Ovary (tissue), 9 donors: ENCODE data around the gene GRHPR. TPM values are rescaled to one million over a fixed set of nuclear protein-coding genes. Genes with fewer than 3 reads are reported as not detected.

ENCODE experiments used
- DNase-seq, 5 donors: peaks; one replicate each; pipeline ENCODE4 v3.0.0-alpha.2; 2019 to 2020
- H3K27ac ChIP-seq, 2 donors: fragments of 200-600 bp; one replicate each; pipeline versions ENCODE4 v1.5.1 to v1.8.0; 2019 to 2022
- H3K27me3 ChIP-seq: fragments of 200-600 bp; one replicate; pipeline ENCODE4 v1.8.0; 2022
- H3K36me3 ChIP-seq: fragments of 200-600 bp; sonication (generic); one replicate; pipeline ENCODE4 v1.5.1; 2019
- H3K4me1 ChIP-seq: one replicate; pipeline ENCODE4 v1.8.1; 2013; ENCODE audit warnings: mild to moderate bottlenecking, moderate library complexity; ENCODE audit not compliant: insufficient read depth
- H3K4me3 ChIP-seq: fragments of 200-600 bp; sonication (generic); one replicate; pipeline ENCODE4 v1.5.1; 2017
- H3K9me3 ChIP-seq, 2 donors: fragments of 200-600 bp in 1 of 2; sonication (generic) in 1 of 2; one replicate each; pipeline versions ENCODE4 v1.5.1 to v1.8.1; 2013 to 2019; ENCODE audit warnings: mild to moderate bottlenecking in 1 of 2, moderate library complexity in 1 of 2
- CTCF ChIP-seq, 3 donors: fragments of 450-650 bp in 2 of 3; fragments of 200-600 bp in 1 of 3; IDR thresholded peaks; one replicate each; pipeline versions ENCODE4 v1.5.1 to v1.8.0; 2016 to 2022; ENCODE audit warnings: antibody characterized with exemption in 3 of 3, mild to moderate bottlenecking in 1 of 3
- EP300 ChIP-seq: sonication (generic); formaldehyde crosslinking; IDR thresholded peaks from one replicate; pipeline ENCODE4 v1.6.1; 2017; ENCODE audit warnings: antibody characterized with exemption
- POLR2A ChIP-seq: fragments of 450-650 bp; IDR thresholded peaks from one replicate; pipeline ENCODE4 v1.6.1; 2017; ENCODE audit warnings: antibody characterized with exemption, mild to moderate bottlenecking, moderate library complexity
- WGBS, 3 donors: extraction: QIAGEN DNeasy Blood & Tissue Kit in 1 of 3; methylation state at CpG; one replicate each; pipeline versions ENCODE4 v1.1.5 to v1.1.7; 2013 to 2017; 5-methylcytosine and 5-hydroxymethylcytosine counted together
- intact Hi-C, 4 donors: fragments of 100-400 bp; cut with DNase I; formaldehyde crosslinking; loops; one replicate each; pipeline versions ENCODE4 v1.11.0 to v1.15.1; 2022 to 2023
- polyA plus RNA-seq, 2 donors: library from polyadenylated mRNA; stranded (reverse); fragments of 200-250 nt in 1 of 2; fragments of 350-450 nt in 1 of 2; fragmentation: Illumina TruSeq in 1 of 2; extraction: RNeasy Lipid Tissue Mini Kit (QIAGEN cat#74804) in 1 of 2; gene quantifications; one replicate each; pipeline ENCODE4 v1.2.3, GENCODE V29; 2013 to 2014
- total RNA-seq, 7 donors: library from RNA; depleted of rRNA in 2 of 7; stranded (reverse); fragments of >200 nt in 2 of 7; fragmentation: NEBNext Ultra II Directional in 3 of 7; extraction: Animal tissue kit (Norgen Biotek cat#: 25700) in 3 of 7; gene quantifications; one replicate each; pipeline versions ENCODE4 v1.1.0 to v1.2.4, GENCODE V29; 2016 to 2023
- donor health status: DM: no; HTN: no; CAD: no; lungs with moderate emphysema.
- donor health status: DM: no; HTN: no; CAD: no.
- donor health status: Bipolar disorder and iron deficiency.
- donor health status: DM: yes; HTN: yes; CAD: no.
- donor health status: DM: no; HTN: no; CAD: no.
- donor health status: DM: yes; HTN: yes; CAD: no.

GRHPR gene
- total and polyA plus RNA-seq, 9 donors: 87.5 to 138 (median 93.2) TPM

DNA sequence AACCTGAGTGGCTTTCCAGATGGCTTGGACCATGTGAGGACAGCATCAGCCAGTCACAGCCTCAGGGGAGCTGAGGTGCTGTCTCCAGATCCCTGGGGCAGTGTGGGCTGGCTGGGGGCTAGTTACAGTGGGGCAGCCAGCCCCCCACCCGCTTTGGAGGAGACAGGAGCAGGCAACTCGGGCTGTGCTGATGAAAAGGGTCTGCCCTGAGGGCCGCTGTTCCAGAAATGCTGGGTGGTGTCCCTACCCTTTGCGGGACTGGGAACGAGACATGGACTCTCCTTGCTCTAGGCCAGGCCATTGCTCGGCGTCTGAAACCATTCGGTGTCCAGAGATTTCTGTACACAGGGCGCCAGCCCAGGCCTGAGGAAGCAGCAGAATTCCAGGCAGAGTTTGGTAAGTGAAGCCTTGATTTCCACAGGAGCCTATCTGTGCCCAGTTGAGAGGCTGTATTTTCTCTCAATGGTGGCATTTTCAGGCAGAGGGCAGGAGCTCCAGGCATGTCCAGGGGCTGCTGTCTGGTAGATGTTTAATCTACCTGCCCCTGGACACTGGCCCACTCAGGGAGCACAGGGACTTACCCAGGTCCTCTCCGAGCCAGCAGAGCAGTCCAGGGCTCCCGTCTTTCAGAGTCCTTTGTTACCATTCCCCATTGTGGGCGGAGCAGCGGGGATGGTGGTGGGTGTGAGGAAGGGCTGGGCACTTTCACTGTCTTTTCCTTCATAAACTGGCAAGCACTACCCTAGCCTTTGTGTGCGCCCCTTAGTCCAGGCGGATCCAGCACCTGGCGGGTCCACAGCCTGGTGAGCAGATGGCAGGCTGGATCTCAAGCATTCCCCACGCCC, 7.2 kb downstream of the GRHPR start:
- no peak for DNase-seq
- Histone ChIP-seq H3K9me3 (no peaks in the 10 kb centered on the region), H3K4me1 (peaks cover 11% of the 10 kb centered on the region), H3K4me3 (no peak overlapping the region), H3K36me3 (no peaks in the 10 kb centered on the region), H3K27ac (no peak overlapping the region), H3K27me3 (no peaks in the 10 kb centered on the region)
- TF ChIP-seq POLR2A (no peak), CTCF (IDR thresholded peaks at IDR 0.05) (no peak), EP300 (no peak)
- WGBS, 3 donors: 85 to 91% (median 87%) methylated on average over 16 to 17 of the region's 17 CpGs
- intact Hi-C loops: loop anchor here in 1 of 4 donors (5.0 kb wide), 1 partner anchor 33 kb away; no protein-coding TSS in a partner anchor

DNA sequence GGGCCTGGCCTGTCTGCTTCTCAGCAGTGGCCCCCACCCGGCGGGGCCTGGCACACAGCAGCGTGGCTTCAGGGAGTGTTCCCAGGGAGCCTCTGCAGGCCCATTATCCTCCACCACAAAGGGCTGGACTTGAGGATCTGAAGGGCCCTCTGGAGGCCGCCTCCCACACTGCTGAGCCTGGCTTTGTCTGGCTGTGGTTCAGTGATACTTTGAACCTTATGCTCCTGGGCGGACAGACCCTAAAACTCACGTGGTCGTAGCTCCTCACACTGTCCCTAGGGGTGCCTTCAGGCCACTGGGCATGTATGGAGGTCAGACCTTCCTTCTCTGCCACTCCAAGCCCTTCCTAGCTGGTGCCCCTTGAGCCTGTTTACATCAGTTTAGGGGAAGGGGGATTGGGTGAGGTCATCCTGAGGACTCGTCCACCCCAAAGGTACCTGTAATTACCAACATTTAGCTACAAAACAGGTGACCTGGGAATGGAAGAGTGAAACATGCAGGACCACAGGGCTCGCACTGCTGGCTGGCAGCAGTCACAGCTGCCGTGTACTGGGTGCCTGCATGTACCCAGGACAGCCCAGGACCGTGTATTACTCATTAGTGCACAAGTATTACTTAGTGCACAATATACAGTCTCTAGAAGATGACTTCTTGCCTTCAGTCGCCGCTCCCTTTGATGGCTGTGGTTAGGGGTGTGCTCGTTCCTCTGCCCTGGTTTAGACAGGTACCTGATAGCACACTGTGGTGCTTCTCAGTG, 8.5 kb downstream of the GRHPR start:
- no peak overlapping the region for H3K27ac ChIP-seq
- peaks cover 2% of the 10 kb centered on the region for H3K4me1 ChIP-seq
- no peaks in the 10 kb centered on the region for H3K9me3 ChIP-seq
- 63 to 67% (median 65%) methylated on average over 14 of the region's 14 CpGs for WGBS, 3 donors
- no peaks in the 10 kb centered on the region for H3K27me3 ChIP-seq
- TF ChIP-seq POLR2A (no peak), EP300 (no peak), CTCF (IDR thresholded peaks at IDR 0.05) (no peak)
- DNase-seq: no peak
- no peaks in the 10 kb centered on the region for H3K36me3 ChIP-seq
- intact Hi-C loops: no loop called here
- H3K4me3 ChIP-seq: no peak overlapping the region

DNA sequence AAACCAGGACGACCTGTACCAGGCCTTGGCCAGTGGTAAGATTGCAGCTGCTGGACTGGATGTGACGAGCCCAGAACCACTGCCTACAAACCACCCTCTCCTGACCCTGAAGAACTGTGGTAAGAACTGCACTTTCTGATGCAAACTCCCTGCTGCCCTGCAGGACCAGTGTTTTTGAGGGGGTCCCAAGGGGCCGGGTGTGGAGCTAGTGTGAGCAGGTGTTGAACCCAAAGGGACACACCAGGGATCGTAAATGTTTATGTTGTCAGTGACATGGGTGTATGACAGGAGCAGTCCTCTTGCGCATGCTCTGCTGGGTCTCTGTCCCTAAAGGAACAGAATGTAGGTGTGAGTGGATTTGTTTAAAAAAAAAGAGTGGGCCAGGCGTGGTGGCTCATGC, 9.5 kb downstream of the GRHPR start:
- Histone ChIP-seq H3K27me3 (no peaks in the 10 kb centered on the region), H3K4me3 (no peak overlapping the region), H3K4me1 (peaks cover 2% of the 10 kb centered on the region), H3K27ac (no peak overlapping the region), H3K36me3 (no peaks in the 10 kb centered on the region), H3K9me3 (no peaks in the 10 kb centered on the region)
- 79 to 91% (median 87%) methylated on average over 6 of the region's 6 CpGs for WGBS, 3 donors
- no peak for DNase-seq
- intact Hi-C loops: no loop called here
- TF ChIP-seq CTCF (IDR thresholded peaks at IDR 0.05): no peak
- no peak for TF ChIP-seq EP300
- no peak for TF ChIP-seq POLR2A

DNA sequence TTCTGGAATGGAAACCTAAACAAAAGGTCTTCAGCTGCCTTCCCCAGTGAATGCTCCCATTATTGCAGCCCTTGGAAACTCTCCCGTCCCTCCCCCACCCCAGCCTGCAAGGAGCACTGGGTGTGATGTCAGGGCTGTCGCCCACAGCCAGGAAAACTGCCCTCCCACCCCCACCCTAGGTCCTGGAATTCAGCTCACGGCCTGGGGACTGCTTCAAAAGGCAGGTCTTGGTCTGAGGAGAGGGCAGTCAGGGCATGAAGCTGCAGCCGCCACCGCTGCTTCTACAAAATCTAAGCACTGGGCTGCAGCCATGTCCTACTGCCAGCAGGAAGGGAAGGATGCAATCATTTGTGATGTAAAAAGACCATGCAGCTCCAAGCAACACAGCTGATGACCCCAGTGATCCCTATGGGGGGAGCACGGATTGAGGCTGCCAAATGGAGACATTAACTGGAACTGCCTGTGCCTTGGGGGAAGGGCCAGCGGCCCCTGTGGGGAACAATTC, 11.4 kb downstream of the GRHPR start:
- intact Hi-C loops: no loop called here
- 41 to 55% (median 49%) methylated on average over 7 of the region's 7 CpGs for WGBS, 3 donors
- no peaks in the 10 kb centered on the region for H3K36me3 ChIP-seq
- no peaks in the 10 kb centered on the region for H3K27me3 ChIP-seq
- H3K4me1 ChIP-seq: peaks cover 2% of the 10 kb centered on the region
- no peaks in the 10 kb centered on the region for H3K9me3 ChIP-seq
- TF ChIP-seq CTCF (IDR thresholded peaks at IDR 0.05): no peak
- no peak for TF ChIP-seq EP300
- TF ChIP-seq POLR2A: no peak
- H3K4me3 ChIP-seq: no peak overlapping the region
- DNase-seq: peak in 3 of 5 donors; percentile 42 to 78 (median 47)
- H3K27ac ChIP-seq: no peak overlapping the region
